ENCODE data around the gene SUPT16H.

DNA sequence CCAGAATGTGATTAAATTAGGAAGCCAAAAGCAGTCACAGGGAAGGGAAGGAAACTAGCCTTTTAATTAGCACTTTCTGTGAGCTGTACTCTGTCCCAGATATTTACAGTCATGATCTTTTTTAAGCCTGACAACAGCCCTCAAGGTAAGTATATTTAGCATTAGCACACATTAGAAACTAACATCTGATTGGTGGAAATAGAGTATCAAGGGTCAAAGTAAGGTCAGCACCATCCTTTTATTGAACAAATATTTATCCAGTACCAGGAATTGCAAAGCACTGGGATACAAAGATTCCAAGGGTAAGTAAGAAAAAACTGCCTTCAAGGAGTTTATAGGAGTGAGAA, 75.7 kb downstream of the SUPT16H start:
- TF ChIP-seq CTCF (IDR thresholded peaks at IDR 0.05) (no peak), POLR2A (IDR thresholded peaks at IDR 0.05) (no peak)
